ENCODE results near the gene UGCG. TPM values are rescaled to one million over a fixed set of nuclear protein-coding genes. Genes with fewer than 3 reads are reported as not detected.
"Not testable (repeated sequence)": the region's sequence is repeated elsewhere in the genome, so short reads cannot be mapped to it uniquely, and the experiment has no call there.

The UGCG gene
- total RNA-seq, 1 donor: 399 TPM

DNA sequence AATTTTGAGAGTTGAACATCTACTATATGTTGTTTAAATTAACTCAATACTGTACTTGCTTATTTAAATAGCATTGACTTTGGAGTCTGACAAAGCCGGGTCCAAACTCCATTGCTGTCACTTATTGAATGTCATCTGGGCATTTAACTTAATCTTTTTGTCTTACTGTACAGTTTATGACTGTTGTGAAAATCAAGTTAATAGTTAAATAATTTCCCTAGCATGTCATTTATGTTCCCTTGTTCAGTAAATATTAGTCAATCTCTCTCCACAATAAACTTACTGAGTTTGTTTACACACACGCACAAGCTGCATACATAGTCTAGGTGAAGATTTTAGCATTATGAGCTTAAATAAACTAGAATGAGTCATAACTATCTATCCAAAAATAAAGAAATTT is 6.3 kb upstream of the UGCG start:
- DNase-seq (ENCODE audit: low read depth): no peak
- H3K4me3 ChIP-seq (ENCODE audit: low read depth, low read length): no peak overlapping the region
- TF ChIP-seq, protein P1, sequence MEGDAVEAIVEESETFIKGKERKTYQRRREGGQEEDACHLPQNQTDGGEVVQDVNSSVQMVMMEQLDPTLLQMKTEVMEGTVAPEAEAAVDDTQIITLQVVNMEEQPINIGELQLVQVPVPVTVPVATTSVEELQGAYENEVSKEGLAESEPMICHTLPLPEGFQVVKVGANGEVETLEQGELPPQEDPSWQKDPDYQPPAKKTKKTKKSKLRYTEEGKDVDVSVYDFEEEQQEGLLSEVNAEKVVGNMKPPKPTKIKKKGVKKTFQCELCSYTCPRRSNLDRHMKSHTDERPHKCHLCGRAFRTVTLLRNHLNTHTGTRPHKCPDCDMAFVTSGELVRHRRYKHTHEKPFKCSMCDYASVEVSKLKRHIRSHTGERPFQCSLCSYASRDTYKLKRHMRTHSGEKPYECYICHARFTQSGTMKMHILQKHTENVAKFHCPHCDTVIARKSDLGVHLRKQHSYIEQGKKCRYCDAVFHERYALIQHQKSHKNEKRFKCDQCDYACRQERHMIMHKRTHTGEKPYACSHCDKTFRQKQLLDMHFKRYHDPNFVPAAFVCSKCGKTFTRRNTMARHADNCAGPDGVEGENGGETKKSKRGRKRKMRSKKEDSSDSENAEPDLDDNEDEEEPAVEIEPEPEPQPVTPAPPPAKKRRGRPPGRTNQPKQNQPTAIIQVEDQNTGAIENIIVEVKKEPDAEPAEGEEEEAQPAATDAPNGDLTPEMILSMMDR (IDR thresholded peaks at IDR 0.05; ENCODE audit: insufficient read depth, low read depth, low read length): no peak

DNA sequence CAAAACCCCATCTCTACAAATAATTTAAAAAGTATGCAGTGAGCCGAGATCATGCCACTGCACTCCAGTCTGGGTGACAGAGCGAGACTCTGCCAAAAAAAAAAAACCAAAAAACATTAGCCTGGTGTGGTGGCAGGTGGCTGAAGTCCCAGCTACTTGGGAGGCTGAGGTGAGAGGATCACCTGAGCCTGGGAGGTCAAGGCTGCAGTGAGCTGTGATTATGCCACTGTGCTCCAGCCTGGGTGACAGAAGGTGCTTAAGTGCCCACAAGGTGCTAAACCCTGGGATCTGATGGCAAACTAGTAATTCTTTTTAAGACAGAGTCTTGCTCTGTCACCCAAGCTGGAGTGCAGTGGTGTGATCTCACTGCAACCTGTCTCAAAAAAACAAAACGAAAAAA is 5.7 kb upstream of the UGCG start:
- not testable (repeated sequence) for DNase-seq (ENCODE audit: low read depth)

DNA sequence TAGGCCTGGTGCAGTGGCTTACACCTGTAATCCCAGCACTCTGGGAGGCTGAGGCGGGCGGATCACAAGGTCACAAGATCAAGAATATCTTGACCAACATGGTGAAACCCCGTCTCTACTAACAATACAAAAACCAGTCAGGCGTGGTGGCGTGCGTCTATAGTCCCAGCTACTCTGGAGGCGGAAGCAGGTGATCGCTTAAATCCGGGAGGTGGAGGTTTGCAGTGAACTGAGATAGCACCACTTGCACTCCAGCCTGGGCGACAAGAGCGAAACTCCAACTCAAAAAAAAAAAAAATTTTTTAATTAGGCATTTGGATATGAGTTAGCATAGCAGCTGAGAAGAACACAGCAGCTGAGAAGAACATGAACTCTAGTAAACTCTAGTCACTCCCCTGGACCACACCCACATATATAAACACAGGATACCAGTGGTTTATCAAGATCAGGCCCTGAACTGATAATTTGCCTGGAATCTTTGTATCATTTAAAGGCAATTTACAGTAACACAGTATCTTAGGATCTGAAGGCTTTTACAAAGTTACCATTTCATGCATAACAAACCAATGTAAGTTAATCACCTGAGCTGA is 4.6 kb upstream of the UGCG start:
- H3K4me3 ChIP-seq (ENCODE audit: low read depth, low read length): no peak overlapping the region
- DNase-seq (ENCODE audit: low read depth): peak; percentile 75
- TF ChIP-seq, protein P1 (IDR thresholded peaks at IDR 0.05; ENCODE audit: insufficient read depth, low read depth, low read length): no peak

More for the DNA sequence above, 5.7 kb upstream of the UGCG start:
- not testable (repeated sequence) for H3K4me3 ChIP-seq (ENCODE audit: low read depth, low read length)

DNA sequence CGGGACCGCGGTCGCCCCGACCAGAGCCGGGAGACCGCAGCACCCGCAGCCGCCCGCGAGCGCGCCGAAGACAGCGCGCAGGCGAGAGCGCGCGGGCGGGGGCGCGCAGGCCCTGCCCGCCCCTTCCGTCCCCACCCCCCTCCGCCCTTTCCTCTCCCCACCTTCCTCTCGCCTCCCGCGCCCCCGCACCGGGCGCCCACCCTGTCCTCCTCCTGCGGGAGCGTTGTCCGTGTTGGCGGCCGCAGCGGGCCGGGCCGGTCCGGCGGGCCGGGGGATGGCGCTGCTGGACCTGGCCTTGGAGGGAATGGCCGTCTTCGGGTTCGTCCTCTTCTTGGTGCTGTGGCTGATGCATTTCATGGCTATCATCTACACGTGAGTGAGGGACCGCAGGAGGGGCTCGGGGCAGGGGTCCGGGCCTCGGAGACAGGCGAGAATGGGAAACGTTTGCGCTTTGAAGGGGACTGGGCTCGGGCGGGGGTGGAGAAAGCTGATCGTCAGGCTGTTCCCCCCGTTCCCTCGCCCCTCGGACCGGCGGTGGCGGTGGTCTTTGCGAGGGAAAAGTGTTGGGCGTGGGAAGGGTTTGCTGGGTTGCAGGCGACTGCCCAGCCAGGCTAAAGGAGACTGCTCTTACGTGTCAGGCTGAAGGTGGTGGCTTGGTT is 457 bp downstream of the UGCG start:
- DNase-seq (ENCODE audit: low read depth): no peak
- TF ChIP-seq, protein P1 (IDR thresholded peaks at IDR 0.05; ENCODE audit: insufficient read depth, low read depth, low read length): peak; percentile 11

DNA sequence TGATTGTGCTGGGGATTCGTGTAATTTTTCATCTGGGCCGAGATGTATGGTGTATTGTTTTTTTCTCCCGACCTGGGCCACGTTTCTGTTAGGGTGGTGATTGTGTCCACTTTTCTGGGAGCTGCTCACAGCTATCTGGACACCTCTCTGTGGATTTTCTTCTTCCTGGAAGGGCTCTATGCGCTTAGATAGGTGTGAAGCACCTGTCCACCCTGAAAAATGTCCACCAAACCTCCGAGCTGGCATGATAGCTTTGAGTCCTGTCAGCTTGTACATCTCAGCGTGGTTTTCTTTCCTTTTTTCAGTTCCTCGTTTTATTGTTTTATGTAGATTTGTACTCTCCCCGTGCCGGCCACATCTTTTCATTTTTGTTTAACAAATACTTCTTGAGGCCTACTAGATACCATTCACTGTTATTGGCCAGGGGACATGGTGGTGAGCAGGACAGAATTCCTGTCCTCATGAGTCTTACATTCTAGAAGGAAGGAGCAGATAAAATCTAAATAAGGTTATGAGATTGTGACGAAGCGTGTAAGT is 1.1 kb downstream of the UGCG start:
- peak; percentile 43 for DNase-seq (ENCODE audit: low read depth)
- TF ChIP-seq, protein P1 (IDR thresholded peaks at IDR 0.05; ENCODE audit: insufficient read depth, low read depth, low read length): no peak
- H3K4me3 ChIP-seq (ENCODE audit: low read depth, low read length): peak overlapping the region; percentile 87

More for the DNA sequence above, 457 bp downstream of the UGCG start:
- peak overlapping the region; percentile 87 for H3K4me3 ChIP-seq (ENCODE audit: low read depth, low read length)

DNA sequence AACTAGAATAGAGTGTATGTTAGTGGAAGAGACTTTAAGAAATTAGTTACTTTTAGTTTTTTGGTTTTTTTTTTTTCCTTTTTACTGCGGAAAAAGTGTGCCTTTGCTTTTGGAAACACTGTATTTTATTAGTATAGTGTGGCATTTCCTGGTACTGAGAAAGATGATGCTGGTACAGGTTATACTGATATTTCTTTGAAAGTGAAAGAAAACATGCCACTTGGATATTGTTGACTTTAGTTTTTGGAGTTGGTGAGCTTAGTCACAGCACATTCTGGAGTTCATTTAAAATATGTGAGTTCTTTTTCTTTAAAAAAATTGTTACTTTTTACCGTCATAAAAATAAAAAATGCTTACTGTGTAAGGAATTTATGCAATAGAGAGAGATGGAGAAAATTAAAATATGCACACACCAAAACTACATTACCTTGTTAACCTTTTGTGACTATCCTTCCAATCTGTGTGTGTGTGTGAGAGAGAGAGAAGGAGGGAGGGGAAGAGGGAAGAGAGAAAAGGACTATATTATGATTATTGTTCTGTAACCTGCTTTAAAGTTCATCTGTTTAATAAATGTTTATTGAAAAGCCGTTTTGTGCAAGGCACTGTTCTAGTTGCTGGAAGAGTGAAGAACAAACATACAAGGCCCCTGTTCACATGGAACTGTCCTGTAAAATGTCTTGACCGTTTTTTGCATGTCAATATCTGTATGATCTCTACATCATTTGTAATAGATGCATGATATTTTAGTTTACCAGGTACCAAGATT is 1.9 kb downstream of the UGCG start:
- DNase-seq (ENCODE audit: low read depth): no peak
- H3K4me3 ChIP-seq (ENCODE audit: low read depth, low read length): peak overlapping the region; percentile 87
- TF ChIP-seq, protein P1 (IDR thresholded peaks at IDR 0.05; ENCODE audit: insufficient read depth, low read depth, low read length): no peak
